Measurements from ENCODE around the gene CXCL1. TPM values are rescaled to one million over a fixed set of nuclear protein-coding genes. Genes with fewer than 3 reads are reported as not detected.

CXCL1 gene
- polyA plus RNA-seq, 3 donors = 1.7 to 4.4 (median 3.5) TPM

GRCh38 chr4:73875401-73875800 is 6.2 kb downstream of the CXCL1 start:
- H3K4me1 Mint-ChIP-seq = peaks cover 40% of the 10 kb centered on the region
- Histone ChIP-seq H3K4me2 (replicated peaks; ENCODE audit: extremely low read depth, low read length, poor library complexity, severe bottlenecking) (no peak overlapping the region), H3K36me3 (replicated peaks in 1 of 2; ENCODE audit: control insufficient read depth in 1 of 2, insufficient read depth in 2 of 2, low read length in 2 of 2) (no peaks in the 10 kb centered on the region), H3K79me2 (ENCODE audit: insufficient read depth, low read length) (no peaks in the 10 kb centered on the region), H3K27me3 (ENCODE audit: control insufficient read depth in 2 of 2, insufficient read depth in 2 of 2, low read length in 2 of 2) (no peaks in the 10 kb centered on the region), H3K4me3 (replicated peaks in 1 of 3; ENCODE audit: low read depth in 2 of 3, low read length in 3 of 3) (no peak overlapping the region), H3K9me3 (replicated peaks in 1 of 2; ENCODE audit: control insufficient read depth in 1 of 2, insufficient read depth in 1 of 2, low read length in 2 of 2) (no peaks in the 10 kb centered on the region), H3K9ac (ENCODE audit: insufficient read depth, low read length, poor library complexity, severe bottlenecking) (no peak overlapping the region), H3K4me1 (ENCODE audit: control insufficient read depth in 1 of 2, insufficient read depth in 2 of 2, low read length in 2 of 2) (peaks cover 42 to 50% of the 10 kb centered on the region in 2 donors), H4K20me1 (ENCODE audit: insufficient read depth, low read length) (no peaks in the 10 kb centered on the region), H2AFZ (ENCODE audit: insufficient read depth, low read depth, low read length, poor library complexity, severe bottlenecking) (no peak overlapping the region), H3K27ac (ENCODE audit: low read depth in 1 of 2, low read length in 2 of 2) (peak overlapping the region in 1 of 2 donors; percentile 92)
- H3K4me3 Mint-ChIP-seq = no peak overlapping the region
- no peak for TF ChIP-seq CTCF (IDR thresholded peaks at IDR 0.05)
- peak overlapping the region in 3 of 7 donors; percentile 90 to 96 (median 95) for H3K27ac Mint-ChIP-seq
- peaks cover 0 to under 1% of the 10 kb centered on the region in 2 donors for H3K36me3 Mint-ChIP-seq
- H3K27me3 Mint-ChIP-seq (ENCODE audit: low read depth in 3 of 3) = peaks cover 0 to 2% (median 2%) of the 10 kb centered on the region in 3 donors
- no peak for DNase-seq
- intact Hi-C loops (cut with micrococcal nuclease) = no loop called here
- H3K9me3 Mint-ChIP-seq = peaks cover 6 to 16% (median 9%) of the 10 kb centered on the region in 7 donors
- WGBS (ENCODE audit: insufficient coverage) = no CpG with 5 or more reads among the region's 1 CpG

GRCh38 chr4:73883306-73883705 is 14.1 kb downstream of the CXCL1 start:
- H3K4me1 Mint-ChIP-seq = peaks cover 10% of the 10 kb centered on the region
- H2AFZ ChIP-seq (ENCODE audit: insufficient read depth, low read depth, low read length, poor library complexity, severe bottlenecking) = no peak overlapping the region
- peak in 1 of 3 donors; percentile 44 for DNase-seq
- no peak overlapping the region for H3K9ac ChIP-seq (ENCODE audit: insufficient read depth, low read length, poor library complexity, severe bottlenecking)
- H3K27me3 ChIP-seq (ENCODE audit: control insufficient read depth in 2 of 2, insufficient read depth in 2 of 2, low read length in 2 of 2) = no peaks in the 10 kb centered on the region
- no CpG with 5 or more reads among the region's 1 CpG for WGBS (ENCODE audit: insufficient coverage)
- H3K27ac Mint-ChIP-seq = peak overlapping the region in 2 of 7 donors; percentile 22 to 64
- H3K4me1 ChIP-seq (ENCODE audit: control insufficient read depth in 1 of 2, insufficient read depth in 2 of 2, low read length in 2 of 2) = no peaks in the 10 kb centered on the region
- H3K36me3 ChIP-seq (replicated peaks in 1 of 2; ENCODE audit: control insufficient read depth in 1 of 2, insufficient read depth in 2 of 2, low read length in 2 of 2) = no peaks in the 10 kb centered on the region
- no peaks in the 10 kb centered on the region for H3K79me2 ChIP-seq (ENCODE audit: insufficient read depth, low read length)
- no peak overlapping the region for H3K27ac ChIP-seq (ENCODE audit: low read depth in 1 of 2, low read length in 2 of 2)
- intact Hi-C loops (cut with micrococcal nuclease) = no loop called here
- no peak for TF ChIP-seq CTCF (IDR thresholded peaks at IDR 0.05)
- peaks cover 0 to 4% of the 10 kb centered on the region in 2 donors for H3K36me3 Mint-ChIP-seq
- no peaks in the 10 kb centered on the region for H3K9me3 ChIP-seq (replicated peaks in 1 of 2; ENCODE audit: control insufficient read depth in 1 of 2, insufficient read depth in 1 of 2, low read length in 2 of 2)
- H3K4me2 ChIP-seq (replicated peaks; ENCODE audit: extremely low read depth, low read length, poor library complexity, severe bottlenecking) = no peak overlapping the region
- peaks cover 0 to 1% (median 0%) of the 10 kb centered on the region in 7 donors for H3K9me3 Mint-ChIP-seq
- H4K20me1 ChIP-seq (ENCODE audit: insufficient read depth, low read length) = no peaks in the 10 kb centered on the region
- H3K27me3 Mint-ChIP-seq (ENCODE audit: low read depth in 3 of 3) = peaks cover 0 to 2% (median 0%) of the 10 kb centered on the region in 3 donors
- no peak overlapping the region for H3K4me3 Mint-ChIP-seq
- H3K4me3 ChIP-seq (replicated peaks in 1 of 3; ENCODE audit: low read depth in 2 of 3, low read length in 3 of 3) = no peak overlapping the region
